Endothelial cell of umbilical vein (primary cell): Measurements from ENCODE around the gene VKORC1. TPM values are rescaled to one million over a fixed set of nuclear protein-coding genes. Genes with fewer than 3 reads are reported as not detected.

ENCODE experiments used
- BruUV-seq: library from RNA; stranded (reverse); fragments of 400-500 nt; replicated peaks from 2 replicates; lab custom pipeline; 2021; lab: Mats Ljungman, UMichigan
- CTCF ChIA-PET: fragments of 300-600, 350-600 bp; sonication (Branson Sonifier 250); formaldehyde crosslinking; loops from one replicate; lab custom pipeline; 2021; ENCODE audit warnings: antibody characterized with exemption, inconsistent platforms; lab: Charles Lee
- POLR2A ChIA-PET: fragments of 300-600, 350-600 bp; sonication (Branson Sonifier 250); formaldehyde crosslinking; loops from one replicate; lab custom pipeline; 2021; ENCODE audit warnings: antibody characterized with exemption, inconsistent platforms; lab: Charles Lee
- DNase-seq: peaks from one replicate; pipeline ENCODE4 v3.0.0-alpha.2; 2011; ENCODE audit warnings: low read depth, low spot score
- FAIRE-seq: peaks from 2 replicates; lab custom pipeline; 2011; peaks lifted over from hg19 to GRCh38; lab: Jason Lieb, UNC
- H2AFZ ChIP-seq: 2 replicates; pipeline ENCODE4 v1.6.0; 2012; ENCODE audit warnings: low read depth, low read length, control low read depth, inconsistent platforms
- H3K27ac ChIP-seq: 2 replicates; pipeline ENCODE4 v1.5.1; 2011; ENCODE audit warnings: low read depth, mild to moderate bottlenecking, control low read depth, low read length, moderate library complexity; ENCODE audit not compliant: insufficient read depth
- H3K27me3 ChIP-seq, 2 experiments: 2 replicates each; pipeline versions ENCODE4 v1.6.0 to v1.6.1; 2011; ENCODE audit warnings: low read length in 2 of 2, mixed read lengths in 1 of 2; ENCODE audit not compliant: control insufficient read depth in 2 of 2, insufficient read depth in 2 of 2
- H3K36me3 ChIP-seq, 2 experiments: 2 replicates in 1 of 2; 3 replicates in 1 of 2; pipeline ENCODE4 v1.5.1; 2011; ENCODE audit warnings: low read length in 2 of 2, mild to moderate bottlenecking in 1 of 2, moderate library complexity in 1 of 2; ENCODE audit not compliant: control insufficient read depth in 2 of 2, insufficient read depth in 2 of 2; ENCODE audit errors: extremely low read depth in 1 of 2
- H3K4me1 ChIP-seq: 3 replicates; pipeline ENCODE4 v1.5.1; 2011; ENCODE audit warnings: mild to moderate bottlenecking, low read length; ENCODE audit not compliant: control insufficient read depth, insufficient read depth; ENCODE audit errors: extremely low read depth
- H3K4me2 ChIP-seq: 2 replicates; pipeline ENCODE4 v1.6.1; 2011; ENCODE audit warnings: low read length, control low read depth, mixed read lengths; ENCODE audit not compliant: insufficient read depth
- H3K4me3 ChIP-seq, 3 experiments: fragments of 200-600 bp in 1 of 3; sonication (generic), shearing (Covaris generic) in 1 of 3; replicated peaks in 1 of 3; 2 replicates each; pipeline ENCODE4 v1.5.1; 2011 to 2016; ENCODE audit warnings: control low read depth in 3 of 3, low read length in 3 of 3, mild to moderate bottlenecking in 2 of 3, inconsistent platforms in 1 of 3, low read depth in 1 of 3, moderate library complexity in 1 of 3; ENCODE audit not compliant: insufficient read depth in 1 of 3
- H3K79me2 ChIP-seq: 2 replicates; pipeline ENCODE4 v1.6.0; 2012; ENCODE audit warnings: low read length, inconsistent platforms; ENCODE audit not compliant: control insufficient read depth, insufficient read depth
- H3K9ac ChIP-seq: replicated peaks from 2 replicates; pipeline ENCODE3; 2011; ENCODE audit warnings: low read length, control low read depth; ENCODE audit not compliant: insufficient read depth; ENCODE audit errors: extremely low read depth
- H3K9me1 ChIP-seq: replicated peaks from 3 replicates; pipeline ENCODE4 v1.6.0; 2011; ENCODE audit warnings: mild to moderate bottlenecking, low read length; ENCODE audit not compliant: control insufficient read depth, insufficient read depth; ENCODE audit errors: extremely low read depth
- H3K9me3 ChIP-seq: replicated peaks from 2 replicates; pipeline ENCODE4 v1.5.1; 2012; ENCODE audit warnings: low read length, inconsistent platforms; ENCODE audit not compliant: control insufficient read depth, insufficient read depth
- H4K20me1 ChIP-seq: replicated peaks from 2 replicates; pipeline ENCODE3; 2011; ENCODE audit warnings: mild to moderate bottlenecking, low read length; ENCODE audit not compliant: control insufficient read depth, insufficient read depth; ENCODE audit errors: extremely low read depth
- EZH2 ChIP-seq: IDR thresholded peaks from 2 replicates; pipeline ENCODE4 v1.6.1; 2012; ENCODE audit warnings: borderline replicate concordance, low read depth, mild to moderate bottlenecking, moderate library complexity, low read length, inconsistent platforms; ENCODE audit not compliant: severe bottlenecking
- FOS ChIP-seq: IDR thresholded peaks from 2 replicates; pipeline ENCODE4 v1.6.1; 2011; ENCODE audit warnings: mild to moderate bottlenecking, low read length, moderate library complexity, borderline replicate concordance; ENCODE audit not compliant: insufficient read depth
- GATA2 ChIP-seq: IDR thresholded peaks from 2 replicates; pipeline ENCODE4 v1.7.0; 2011; ENCODE audit warnings: low read depth, mild to moderate bottlenecking, moderate library complexity, mixed read lengths, low read length; ENCODE audit not compliant: insufficient read length, insufficient read depth
- JUN ChIP-seq: IDR thresholded peaks from 2 replicates; pipeline ENCODE4 v1.6.1; 2011; ENCODE audit warnings: borderline replicate concordance, low read depth; ENCODE audit not compliant: insufficient read length, insufficient read depth
- MAX ChIP-seq: IDR thresholded peaks from 2 replicates; pipeline ENCODE4 v1.6.1; 2011; ENCODE audit not compliant: insufficient read depth, insufficient read length
- MYC ChIP-seq: IDR thresholded peaks from one replicate; pipeline ENCODE4 v1.6.1; 2011; ENCODE audit warnings: mild to moderate bottlenecking, low read depth, low read length
- POLR2A ChIP-seq: IDR thresholded peaks from 2 replicates; pipeline ENCODE4 v1.6.1; 2012; ENCODE audit warnings: low read depth, mild to moderate bottlenecking, control low read depth, low read length
- POLR2AphosphoS5 ChIP-seq: IDR thresholded peaks from 2 replicates; pipeline ENCODE4 v1.6.1; 2012; ENCODE audit warnings: low read depth, mild to moderate bottlenecking, control low read depth, low read length, moderate library complexity; ENCODE audit not compliant: insufficient read depth
- dilution Hi-C: fragments of 300-500 bp; cut with MboI; formaldehyde crosslinking; loops from one replicate; pipeline ENCODE4 v1.15.0; 2019; ENCODE audit warnings: low sequenced_read_pairs; ENCODE audit not compliant: extremely low pct_ligation_motif_present
- intact Hi-C: fragments of 100-400 bp; cut with micrococcal nuclease; formaldehyde crosslinking; loops from one replicate; pipeline ENCODE4 v1.10.0; 2022
- polyA plus RNA-seq, 4 experiments: library from polyadenylated mRNA; depleted of rRNA in 3 of 4; stranded (reverse) in 3 of 4; unstranded in 1 of 4; fragments of >200 nt; gene quantifications; 2 replicates each; pipeline versions ENCODE4 v1.2.1 to v1.2.3, GENCODE V29; 2011 to 2012; ENCODE audit warnings: missing spikeins in 1 of 4
- total RNA-seq: library from RNA; stranded (reverse); gene quantifications from 2 replicates; pipeline ENCODE4 v1.2.3, GENCODE V29; 2021

VKORC1 gene
- total and polyA plus RNA-seq, 2 donors (not counting 3 experiments of a cell fraction or from before 2014, with no cell fraction given), result 93.5 to 586 TPM

GRCh38 chr16:31063843-31064611 lies 30.6 kb downstream of the VKORC1 start:
- Histone ChIP-seq H3K36me3 (peaks cover 0 to 17% of the 10 kb centered on the region in 2 experiments), H3K9me3 (no peaks in the 10 kb centered on the region), H3K27ac (peak overlapping the region; percentile 63), H4K20me1 (no peaks in the 10 kb centered on the region), H3K27me3 (no peaks in the 10 kb centered on the region), H2AFZ (no peak overlapping the region), H3K4me1 (peaks cover 10% of the 10 kb centered on the region), H3K79me2 (peaks cover 16% of the 10 kb centered on the region), H3K9me1 (no peaks in the 10 kb centered on the region), H3K4me3 (no peak overlapping the region), H3K4me2 (peak overlapping the region; percentile 27), H3K9ac (no peak overlapping the region)
- intact Hi-C loops (no loop called here), dilution Hi-C loops (no loop called here)
- FAIRE-seq, result no peak
- ChIA-PET CTCF (interaction anchor here (1.6 kb wide), 1 partner anchor 79 kb away, joined by 5 read pairs; no protein-coding TSS in a partner anchor), POLR2A (no interaction called here)
- no peak for TF ChIP-seq GATA2
- TF ChIP-seq JUN, result no peak
- TF ChIP-seq POLR2A, result no peak
- no peak for TF ChIP-seq EZH2
- no peak for TF ChIP-seq FOS
- TF ChIP-seq MYC, result no peak
- TF ChIP-seq POLR2AphosphoS5, result no peak
- TF ChIP-seq MAX, result no peak
- BruUV-seq, result no TSS peak
- DNase-seq, result no peak
